Ramos (cell line): ENCODE data around the gene RPL9.
"Not testable (repeated sequence)": the region's sequence is repeated elsewhere in the genome, so short reads cannot be mapped to it uniquely, and the experiment has no call there.

ENCODE experiments used
- in situ Hi-C: fragments of 300-500 bp; cut with MboI; formaldehyde crosslinking; loops from one replicate; pipeline ENCODE4 v1.14.3; 2022; ENCODE audit warnings: low sequenced_read_pairs; ENCODE audit not compliant: unreplicated experiment

Gene RPL9

DNA sequence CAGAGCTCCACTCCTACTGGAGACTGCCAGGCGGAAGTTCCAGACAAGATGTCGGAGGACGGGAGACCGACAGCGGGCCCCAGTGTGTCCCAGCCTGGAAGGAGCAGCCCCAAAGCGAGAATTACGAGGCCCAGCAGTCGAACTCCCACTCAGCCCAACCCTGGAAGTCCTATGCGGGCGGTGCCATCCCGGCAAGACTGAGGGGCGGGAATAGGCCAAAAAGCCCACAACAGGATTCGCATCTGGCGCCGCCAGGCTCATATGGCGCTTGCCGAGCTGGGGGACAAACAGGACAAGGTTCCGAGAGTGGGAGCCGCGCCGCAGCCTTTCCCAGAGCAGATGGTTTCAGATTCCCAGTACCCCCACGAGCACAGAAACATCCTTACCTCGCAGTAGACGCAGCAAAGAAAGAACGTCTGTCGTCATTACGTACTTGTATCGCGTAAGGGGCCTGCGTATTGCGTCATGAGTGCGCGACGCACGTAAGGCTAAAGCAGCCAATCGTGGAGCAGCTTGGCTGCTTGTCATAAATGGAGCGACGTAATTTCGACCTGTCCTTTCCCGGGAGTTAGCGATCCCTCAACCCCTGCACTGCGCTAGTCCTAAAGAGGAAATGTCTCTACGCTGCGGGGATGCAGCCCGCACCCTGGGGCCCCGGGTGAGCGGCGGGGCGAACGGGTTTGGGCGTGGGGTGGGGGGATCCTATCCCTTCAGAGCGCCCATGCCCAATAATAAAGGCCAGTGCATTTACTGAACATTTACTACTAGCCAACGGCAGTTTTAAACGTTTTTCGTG lies at the start of gene RPL9, which contains the start of gene LIAS:
TSS of gene RPL9 (minus strand) at position 418 of the 796 bp plus-strand sequence. CDS start 483 bp downstream, outside the sequence.
TSS of gene LIAS (plus strand) at position 552 of the 796 bp plus-strand sequence. CDS start at position 614, 62 bp downstream.
- in situ Hi-C loops: no loop called here

DNA sequence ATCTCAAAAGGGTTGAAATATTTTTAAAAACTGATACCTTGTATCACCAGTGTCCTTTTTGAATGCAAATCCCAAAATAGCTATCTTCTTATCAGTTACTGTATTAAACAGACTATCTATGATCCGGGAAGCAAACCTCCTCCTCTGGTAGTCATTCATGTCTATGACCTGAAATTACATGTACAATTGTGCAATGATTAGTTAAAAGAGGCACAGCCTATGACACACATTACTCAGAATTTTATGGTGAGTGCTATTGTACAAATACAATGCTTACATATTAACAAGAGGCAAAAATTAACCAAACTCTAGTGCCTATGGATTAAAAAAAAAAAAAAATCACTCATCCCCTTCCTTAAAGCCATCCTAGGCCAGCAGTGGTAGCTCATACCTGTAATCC lies 46.9 kb upstream of the RPL9 start:
- in situ Hi-C loops: no loop called here

DNA sequence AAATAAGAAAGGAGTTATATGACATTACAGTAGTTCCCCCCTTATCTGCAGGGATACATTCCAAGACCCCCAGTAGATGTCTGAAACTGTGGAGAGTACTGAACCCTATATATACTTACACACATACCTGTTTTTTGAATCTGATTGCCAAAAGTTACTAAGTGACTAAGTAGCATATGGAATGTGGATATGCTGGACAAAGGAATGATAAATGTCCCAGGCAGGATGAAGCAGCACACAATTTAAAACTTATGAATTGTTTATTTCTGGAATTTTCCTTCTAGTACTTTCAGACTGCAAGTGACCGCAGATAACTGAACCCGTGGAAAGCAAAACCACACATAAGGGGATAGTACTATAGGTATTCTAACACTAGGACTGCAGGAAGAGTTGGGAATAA lies 45.8 kb upstream of the RPL9 start:
- in situ Hi-C loops: no loop called here

DNA sequence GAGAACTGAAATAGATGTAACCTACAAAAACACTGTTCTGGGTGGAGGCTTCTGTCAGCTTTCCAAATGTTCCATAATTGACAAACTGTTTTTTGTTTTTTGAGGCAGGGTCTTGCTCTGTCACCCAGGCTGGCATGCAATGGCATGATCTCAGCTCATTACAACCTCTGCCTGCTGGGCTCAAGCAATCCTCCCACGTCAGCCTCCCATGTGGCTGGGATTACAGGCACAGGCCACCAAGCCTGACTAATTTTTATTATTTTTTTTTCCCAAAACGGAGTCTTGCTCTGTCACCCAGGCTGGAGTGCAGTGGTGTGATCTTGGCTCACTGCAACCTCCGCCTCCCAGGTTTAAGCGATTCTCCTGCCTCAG lies 43.9 kb upstream of the RPL9 start:
- in situ Hi-C loops: not testable (repeated sequence)

DNA sequence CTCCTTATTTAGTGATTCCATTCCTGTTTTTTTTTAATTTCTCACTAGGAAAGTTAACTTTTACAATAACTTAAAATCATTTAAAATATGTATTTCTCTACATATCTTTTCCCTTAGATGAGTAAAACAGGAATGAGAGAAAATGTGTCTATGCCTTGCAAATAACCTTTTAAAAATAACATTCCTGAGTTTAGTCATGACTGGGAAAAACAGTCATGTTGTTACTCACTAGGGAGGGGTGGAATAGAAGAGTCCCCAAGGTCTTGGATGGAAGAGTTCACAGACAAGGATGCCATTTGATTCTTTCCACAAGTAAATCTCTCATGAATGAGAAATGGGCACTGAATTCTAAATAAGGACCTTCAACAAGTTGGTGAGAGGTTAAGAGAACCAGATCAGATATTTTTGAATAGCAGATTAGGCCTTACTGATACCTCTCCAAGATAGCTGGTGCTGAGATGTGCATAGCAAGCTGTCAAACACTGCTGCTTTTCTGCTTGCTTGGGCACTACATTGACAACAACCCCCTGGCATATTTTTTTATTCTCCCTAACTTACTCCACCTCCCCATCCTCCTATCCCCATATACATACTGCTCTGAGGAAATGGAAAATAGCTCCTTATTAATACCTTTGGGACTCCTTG lies 43.4 kb upstream of the RPL9 start:
- in situ Hi-C loops: no loop called here

DNA sequence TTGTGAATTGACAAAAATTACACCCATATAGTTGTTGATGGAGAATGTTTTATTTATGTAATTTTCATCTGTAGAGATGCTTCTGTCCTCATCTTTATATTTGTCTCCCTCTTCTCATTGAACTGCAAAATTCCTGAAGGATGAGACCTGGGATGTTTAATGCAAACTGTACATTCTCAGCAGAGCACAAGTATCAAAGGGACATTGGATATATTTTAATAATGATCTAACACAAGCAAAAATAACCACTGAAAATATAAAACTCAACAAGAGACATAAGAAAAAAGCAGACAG lies 40.0 kb upstream of the RPL9 start:
- in situ Hi-C loops: no loop called here

DNA sequence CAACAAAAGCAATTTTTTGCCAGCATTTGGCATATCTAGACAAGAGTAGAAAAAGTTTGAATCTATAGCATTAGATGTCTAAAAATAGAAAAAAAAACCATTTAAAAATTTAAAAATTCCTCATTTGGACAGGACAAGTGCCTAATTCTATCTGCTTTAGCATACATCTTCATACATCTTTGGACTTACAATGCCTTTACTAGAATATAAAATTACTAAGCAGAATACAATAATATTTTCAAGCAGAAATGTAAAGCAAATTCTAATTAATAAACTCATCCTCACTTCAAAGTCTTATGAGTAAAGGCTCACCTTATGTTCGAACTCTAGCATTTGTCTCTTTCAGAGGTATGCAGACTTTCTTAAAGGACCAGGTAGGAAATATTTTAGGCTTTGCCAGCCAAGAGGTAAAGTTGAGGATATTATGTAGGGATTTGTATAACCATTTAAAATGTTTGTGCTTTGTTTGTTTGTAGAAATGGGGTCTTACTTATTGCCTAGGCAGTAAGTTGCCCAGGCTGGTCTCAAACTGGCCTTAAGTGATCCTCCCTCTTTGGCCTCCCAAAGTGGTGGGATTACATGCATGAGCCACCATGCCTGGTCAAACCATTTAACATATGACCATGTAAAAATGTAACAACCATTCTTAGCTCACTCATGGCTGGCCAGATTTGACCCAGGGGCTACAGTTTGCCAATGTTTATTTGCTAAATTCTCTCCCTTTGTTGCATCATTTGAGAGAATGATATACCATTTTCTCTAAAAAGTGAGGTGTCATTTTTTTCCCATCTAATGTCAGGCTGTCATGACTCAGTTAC lies 39.4 kb upstream of the RPL9 start:
- in situ Hi-C loops: no loop called here

DNA sequence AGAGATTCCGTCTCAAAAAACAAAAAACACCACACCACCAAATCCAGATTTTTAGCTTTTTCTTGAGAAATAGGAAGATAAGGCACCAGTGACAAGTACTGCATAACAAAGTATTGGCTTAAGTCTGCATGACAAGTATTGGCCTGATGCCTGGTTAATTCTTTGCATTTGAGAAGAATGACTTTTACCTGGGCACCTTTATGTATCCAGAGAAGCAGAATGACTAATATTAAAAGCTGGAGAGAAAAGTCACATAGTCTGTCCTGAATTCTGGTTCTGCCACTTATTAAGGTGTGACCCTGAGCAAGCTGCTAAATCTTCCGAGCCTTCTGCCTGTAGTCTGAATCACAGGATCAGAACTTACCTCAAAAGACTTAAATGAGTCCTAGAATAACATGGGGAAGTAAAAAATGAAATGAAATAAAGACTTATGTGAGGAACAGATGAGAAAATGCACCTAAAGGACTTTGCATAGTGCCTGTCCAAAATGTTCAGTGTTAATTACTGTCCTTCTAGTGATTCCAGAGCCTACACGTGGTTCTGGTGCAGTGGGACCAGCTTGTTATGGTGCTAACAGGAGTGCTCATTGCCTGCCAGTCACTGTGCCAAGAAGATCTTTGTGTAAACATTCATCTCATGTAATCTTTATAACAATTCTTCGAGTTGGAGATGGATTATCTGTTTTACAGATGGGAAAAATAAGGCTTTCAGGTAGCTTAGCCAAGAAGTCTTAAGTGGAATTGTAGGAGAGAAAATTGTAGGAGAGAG lies 36.9 kb upstream of the RPL9 start:
- in situ Hi-C loops: no loop called here

DNA sequence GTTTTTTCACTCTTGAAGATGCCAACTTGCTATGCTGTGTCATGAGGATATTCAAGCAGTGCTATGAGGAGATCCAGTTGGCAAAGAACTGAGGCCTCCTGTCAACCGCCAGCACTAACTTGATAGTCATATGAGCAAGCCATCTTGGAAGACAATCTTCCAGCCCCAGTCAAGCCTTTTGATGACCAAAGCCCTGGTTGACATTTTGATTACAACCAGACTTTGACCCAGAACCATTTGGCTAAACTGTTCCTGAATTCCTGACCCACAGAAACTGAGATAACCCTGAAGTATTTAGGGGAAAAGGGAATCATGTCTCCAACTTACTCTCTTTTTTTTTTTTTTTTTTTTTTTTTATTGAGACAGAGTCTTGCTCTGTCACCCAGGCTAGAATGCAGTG lies 35.6 kb upstream of the RPL9 start:
- in situ Hi-C loops: no loop called here

DNA sequence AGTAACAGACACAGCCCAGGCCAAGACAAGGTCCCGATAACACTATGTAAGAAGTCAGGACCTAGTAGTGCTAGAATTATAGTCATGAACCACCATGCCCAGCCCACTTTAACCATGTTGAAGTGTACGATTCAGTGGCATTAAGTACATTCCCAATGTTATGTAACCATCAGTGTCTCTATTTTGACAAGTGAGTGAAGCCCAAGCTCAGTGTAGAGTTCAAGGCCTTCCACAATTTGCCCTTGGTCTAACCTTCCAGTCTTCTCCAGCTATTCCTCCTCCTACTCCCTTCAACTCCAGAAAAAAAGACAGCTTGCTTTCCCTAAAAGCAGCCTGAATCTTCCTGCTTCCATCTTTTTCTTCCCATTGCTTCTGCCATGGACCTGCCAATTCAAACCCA lies 31.6 kb upstream of the RPL9 start:
- in situ Hi-C loops: no loop called here

DNA sequence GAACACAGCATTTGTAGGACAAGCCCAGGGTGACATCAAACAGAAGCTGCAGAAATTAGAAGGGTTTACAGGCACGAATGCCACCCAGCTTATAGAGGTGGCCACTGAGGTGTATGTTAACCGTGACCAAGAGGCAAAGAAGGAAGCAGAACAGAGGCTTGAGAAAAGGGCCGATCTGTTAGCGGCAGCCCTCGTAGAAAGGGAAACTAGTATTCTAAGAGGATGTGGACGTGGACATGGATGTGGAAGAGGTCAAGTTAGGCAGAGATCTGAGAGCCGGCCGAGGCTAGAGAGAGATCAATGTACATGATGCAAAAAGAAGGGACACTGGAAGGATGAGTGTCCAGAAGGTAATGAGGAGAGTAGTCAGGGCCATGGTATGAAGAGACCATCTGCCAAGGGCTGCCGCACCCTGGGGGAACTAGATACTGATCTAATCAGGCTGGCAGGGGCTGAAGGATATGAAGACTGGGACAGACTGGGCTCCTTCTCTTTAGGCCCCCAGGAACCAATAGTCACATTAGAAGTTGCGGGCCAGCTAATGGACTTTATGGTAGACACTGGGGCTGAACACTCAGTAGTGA lies 27.6 kb upstream of the RPL9 start:
- in situ Hi-C loops: no loop called here

DNA sequence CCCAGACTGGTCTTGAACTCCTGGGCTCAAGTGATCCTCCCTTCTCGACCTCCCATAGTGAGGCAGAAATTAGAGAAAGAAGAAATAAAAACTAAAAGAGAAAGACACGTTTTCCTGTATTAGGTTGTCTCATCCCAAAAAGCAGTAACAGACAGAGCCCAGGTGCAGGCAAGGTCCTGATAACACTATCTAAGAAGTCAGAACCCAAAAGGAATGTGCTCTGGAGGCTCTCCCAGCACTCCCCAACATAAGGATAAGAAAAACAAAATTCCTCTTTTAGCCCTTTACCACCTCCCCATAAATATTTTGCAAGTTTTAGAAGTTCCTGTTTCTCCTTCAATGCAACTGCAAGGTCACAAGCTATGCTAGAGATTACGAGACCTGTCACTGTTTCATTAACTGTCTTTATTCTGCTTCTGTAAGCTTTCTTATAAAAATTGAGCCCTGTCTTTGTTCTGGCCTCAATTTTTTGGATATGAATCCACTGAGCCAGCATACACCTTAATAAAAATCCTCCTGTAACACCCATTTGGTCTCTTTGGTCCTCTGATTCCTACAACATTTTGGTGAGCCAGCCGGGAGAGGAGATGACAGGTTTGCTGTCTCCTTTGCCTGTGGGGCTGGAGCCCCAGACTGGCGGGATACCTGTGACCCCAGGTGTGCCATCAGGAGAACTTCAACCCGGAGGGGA lies 26.0 kb upstream of the RPL9 start:
- in situ Hi-C loops: no loop called here

DNA sequence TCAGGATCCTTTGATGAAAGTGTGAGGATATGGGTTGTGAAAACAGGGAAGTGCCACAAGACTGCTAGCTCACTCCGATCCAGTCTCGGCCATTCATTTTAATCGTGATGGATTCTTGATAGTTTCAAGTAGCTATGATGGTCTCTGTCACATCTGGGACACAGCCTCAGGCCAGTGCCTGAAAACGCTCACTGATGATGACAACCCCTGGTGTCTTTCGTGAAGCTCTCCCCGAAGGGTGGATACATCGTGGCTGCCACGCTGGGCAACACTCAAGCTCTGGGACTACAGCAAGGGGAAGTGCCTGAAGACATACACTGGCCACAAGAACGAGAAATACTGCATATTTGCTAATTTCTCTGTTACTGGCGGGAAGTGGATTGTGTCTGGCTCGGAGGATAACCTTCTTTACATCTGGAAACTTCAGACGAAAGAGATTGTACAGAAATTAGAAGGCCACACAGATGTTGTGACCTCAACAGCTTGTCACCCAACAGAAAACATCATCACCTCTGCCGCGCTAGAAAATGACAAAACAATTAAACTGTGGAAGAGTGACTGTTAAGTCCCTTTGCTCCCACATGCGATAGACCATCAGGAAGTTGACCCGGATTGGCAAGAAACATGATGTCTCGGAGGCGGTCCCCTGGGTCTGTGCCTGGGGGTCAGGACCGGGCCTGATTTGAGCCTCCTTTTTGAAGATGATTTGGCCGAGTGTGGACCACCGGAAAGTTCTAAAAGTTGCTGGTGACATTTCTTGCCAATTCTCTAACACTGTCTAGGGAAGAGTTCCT lies 22.4 kb upstream of the RPL9 start:
- in situ Hi-C loops: no loop called here

DNA sequence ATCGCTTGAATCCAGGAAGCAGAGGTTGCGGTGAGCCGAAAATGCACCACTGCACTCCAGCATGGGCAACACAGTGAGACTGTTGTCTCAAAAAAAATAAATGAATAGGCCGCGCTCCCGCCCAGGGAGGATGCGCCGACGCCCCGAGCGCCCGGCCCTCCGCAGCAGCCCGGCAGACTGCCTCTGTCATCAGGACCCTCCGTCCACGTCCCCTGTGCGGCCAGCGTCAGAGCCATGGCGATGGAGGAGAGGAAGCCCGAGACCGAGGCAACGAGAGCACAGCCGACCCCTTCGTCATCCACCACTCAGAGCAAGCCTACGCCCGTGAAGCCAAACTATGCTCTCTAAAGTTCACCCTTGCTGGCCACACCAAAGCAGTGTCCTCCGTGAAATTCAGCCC lies 21.5 kb upstream of the RPL9 start:
- in situ Hi-C loops: no loop called here

DNA sequence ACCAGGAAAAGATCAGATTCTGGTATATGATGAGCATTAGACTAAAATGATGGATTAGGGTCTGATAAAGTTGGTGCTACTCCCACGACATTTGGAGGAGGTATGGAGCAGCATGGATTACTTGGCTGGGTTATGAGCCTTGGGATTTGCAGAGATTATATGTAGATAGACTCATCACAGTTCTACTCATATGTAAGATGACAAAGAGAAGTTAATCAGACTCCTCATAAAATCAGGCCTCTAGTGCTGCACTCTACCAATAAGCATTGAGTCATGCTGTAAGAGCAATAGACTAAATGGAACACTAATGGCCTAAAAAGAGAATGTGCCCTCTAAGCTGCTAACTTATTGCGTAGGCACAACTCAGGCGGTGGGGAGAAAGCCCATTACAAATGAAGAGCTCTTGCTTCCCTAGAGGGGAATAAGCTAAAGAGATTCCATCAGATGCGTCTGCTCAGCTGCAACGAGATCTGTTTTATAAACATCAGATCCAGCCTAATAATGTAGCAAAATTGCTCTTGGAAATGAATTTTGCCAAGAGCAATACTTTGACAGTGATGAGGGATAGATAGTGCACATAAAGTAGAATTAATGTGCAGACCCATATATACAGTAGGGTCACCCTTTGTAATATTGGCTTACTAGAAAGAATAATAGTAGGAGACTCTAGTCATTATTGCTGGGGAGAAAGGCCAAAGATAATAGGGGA lies 17.6 kb upstream of the RPL9 start:
- in situ Hi-C loops: loop anchor here (10.0 kb wide), 1 partner anchor 498 kb away; the partner anchor contains the start of gene PDS5A

DNA sequence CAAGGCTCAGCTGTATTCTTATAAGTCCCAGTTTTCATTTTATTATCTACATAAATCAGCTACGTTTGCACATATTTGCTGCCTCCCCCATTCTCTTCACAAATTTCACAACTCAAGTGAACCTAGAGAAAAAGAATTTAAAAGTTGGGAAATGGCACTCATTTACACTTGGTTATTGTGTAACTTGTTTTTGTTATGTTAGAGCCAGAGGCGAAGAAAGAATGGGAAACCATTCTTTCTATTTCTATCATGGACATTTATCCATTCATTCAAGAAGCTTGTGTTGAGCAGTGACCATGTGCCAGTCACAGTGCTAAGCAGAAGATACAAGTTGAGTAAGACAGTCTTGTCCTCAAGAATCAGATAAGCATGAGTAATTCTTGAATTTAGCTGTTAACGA lies 13.7 kb upstream of the RPL9 start:
- in situ Hi-C loops: loop anchor here (10.0 kb wide), 1 partner anchor 502 kb away; the partner anchor contains the start of gene PDS5A

DNA sequence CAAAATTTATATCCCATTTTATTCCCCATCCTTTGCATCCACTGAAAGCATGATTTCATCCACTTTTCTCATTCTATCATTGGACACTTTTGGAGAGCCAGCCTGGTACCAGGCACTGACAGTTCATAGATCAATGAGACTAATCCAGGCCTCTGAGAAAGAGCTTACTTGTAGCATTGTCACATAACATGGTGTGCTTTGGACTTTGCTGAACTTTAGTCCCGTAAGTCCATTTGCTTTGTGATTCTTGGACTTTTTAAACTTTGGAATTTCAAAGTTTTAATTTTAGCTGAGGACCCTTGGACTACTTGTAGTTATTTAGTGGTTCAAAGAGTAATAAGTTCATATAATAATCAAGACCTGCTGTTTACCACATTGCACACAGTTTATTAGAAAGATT lies 11.7 kb upstream of the RPL9 start:
- in situ Hi-C loops: loop anchor here (10.0 kb wide), 1 partner anchor 504 kb away; the partner anchor contains the start of gene PDS5A
